Kidney (tissue), 14 donors: ENCODE data around the gene DCK. TPM values are rescaled to one million over a fixed set of nuclear protein-coding genes. Genes with fewer than 3 reads are reported as not detected.

Experiments
- DNase-seq, 5 donors: peaks; one replicate each; pipeline ENCODE4 v3.0.0-alpha.2; 2013 to 2020
- FAIRE-seq: peaks from 2 replicates; lab custom pipeline; 2012; peaks lifted over from hg19 to GRCh38; lab: Jason Lieb, UNC
- H3K27ac ChIP-seq, 2 donors: one replicate each; pipeline ENCODE4 v1.7.0; 2013; ENCODE audit warnings: low read depth in 2 of 2, low read length in 2 of 2, inconsistent platforms in 1 of 2
- H3K27me3 ChIP-seq: one replicate; pipeline ENCODE4 v1.7.1; 2013; ENCODE audit warnings: low read length, inconsistent platforms; ENCODE audit not compliant: control insufficient read depth, insufficient read depth
- H3K36me3 ChIP-seq, 3 donors: one replicate each; pipeline versions ENCODE4 v1.7.0 to v1.7.1; 2013; ENCODE audit warnings: low read length in 3 of 3, control low read depth in 1 of 3, inconsistent platforms in 1 of 3; ENCODE audit not compliant: insufficient read depth in 3 of 3, control insufficient read depth in 2 of 3
- H3K4me1 ChIP-seq, 3 donors: one replicate each; pipeline versions ENCODE4 v1.7.0 to v1.7.1; 2013; ENCODE audit warnings: low read length in 3 of 3, inconsistent platforms in 1 of 3, low read depth in 1 of 3; ENCODE audit not compliant: control insufficient read depth in 2 of 3, insufficient read depth in 2 of 3
- H3K4me3 ChIP-seq, 3 donors: one replicate each; pipeline versions ENCODE4 v1.7.0 to v1.8.1; 2013; ENCODE audit warnings: low read length in 3 of 3, control low read depth in 1 of 3, inconsistent platforms in 1 of 3
- H3K9ac ChIP-seq, 3 donors: one replicate each; pipeline versions ENCODE4 v1.7.0 to v1.7.1; 2013; ENCODE audit warnings: low read length in 3 of 3, control low read depth in 1 of 3, inconsistent platforms in 1 of 3
- H3K9me3 ChIP-seq, 3 donors: one replicate each; pipeline versions ENCODE4 v1.7.0 to v1.7.1; 2013; ENCODE audit warnings: low read length in 3 of 3, control low read depth in 1 of 3, inconsistent platforms in 1 of 3; ENCODE audit not compliant: control insufficient read depth in 2 of 3, insufficient read depth in 1 of 3
- intact Hi-C: fragments of 100-400 bp; cut with DNase I; formaldehyde crosslinking; loops from one replicate; pipeline ENCODE4 v1.11.1; 2022
- polyA plus RNA-seq: library from polyadenylated mRNA; stranded (reverse); fragments of 350-450 nt; fragmentation: Illumina TruSeq; extraction: RNeasy Lipid Tissue Mini Kit (QIAGEN cat#74804); gene quantifications from one replicate; pipeline ENCODE4 v1.2.3, GENCODE V29; 2014; ENCODE audit warnings: low read depth, low replicate concordance; ENCODE audit not compliant: insufficient read depth
- total RNA-seq: library from RNA; stranded (reverse); fragmentation: NEBNext Ultra II Directional; extraction: Animal tissue kit (Norgen Biotek cat#: 25700); gene quantifications from one replicate; pipeline ENCODE4 v1.2.1, GENCODE V29; 2021
- TF ChIP-seq, protein P1 (sequence below): IDR thresholded peaks from 3 replicates; pipeline ENCODE4 v1.5.1; 2012; ENCODE audit warnings: mild to moderate bottlenecking, moderate library complexity, borderline replicate concordance; ENCODE audit not compliant: insufficient read depth; ENCODE audit errors: extremely low read depth
- donor health status: control.
- donor health status: control.
- donor health status: control.
- donor health status: control.
- donor health status: control.
- donor health status: DM: yes; HTN: yes; CAD: no.
- donor health status: Normal renal cell carcinoma (clear cell type).

The DCK gene
- total and polyA plus RNA-seq, 2 donors from 2014 or later: 5.5 to 15.2 TPM

DNA sequence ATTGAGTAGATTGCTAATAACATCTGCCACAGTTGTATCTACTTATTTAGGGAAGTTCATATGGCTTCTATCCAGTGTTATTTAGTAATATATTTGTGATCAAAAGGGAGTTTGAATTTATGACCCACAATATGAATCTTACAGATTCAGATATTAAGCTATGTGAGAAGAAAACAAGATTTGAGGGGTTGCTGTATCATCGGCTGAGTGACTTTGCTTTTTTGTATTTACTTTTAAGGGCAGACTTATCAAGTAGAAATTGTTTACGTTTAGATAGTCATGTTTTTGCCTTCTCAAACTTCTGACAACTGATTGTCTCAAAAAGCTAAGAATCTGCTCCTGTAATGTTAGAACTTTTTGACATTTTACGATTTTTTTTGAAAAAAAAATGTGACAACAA is 17.2 kb upstream of the DCK start:
- TF ChIP-seq, protein P1, sequence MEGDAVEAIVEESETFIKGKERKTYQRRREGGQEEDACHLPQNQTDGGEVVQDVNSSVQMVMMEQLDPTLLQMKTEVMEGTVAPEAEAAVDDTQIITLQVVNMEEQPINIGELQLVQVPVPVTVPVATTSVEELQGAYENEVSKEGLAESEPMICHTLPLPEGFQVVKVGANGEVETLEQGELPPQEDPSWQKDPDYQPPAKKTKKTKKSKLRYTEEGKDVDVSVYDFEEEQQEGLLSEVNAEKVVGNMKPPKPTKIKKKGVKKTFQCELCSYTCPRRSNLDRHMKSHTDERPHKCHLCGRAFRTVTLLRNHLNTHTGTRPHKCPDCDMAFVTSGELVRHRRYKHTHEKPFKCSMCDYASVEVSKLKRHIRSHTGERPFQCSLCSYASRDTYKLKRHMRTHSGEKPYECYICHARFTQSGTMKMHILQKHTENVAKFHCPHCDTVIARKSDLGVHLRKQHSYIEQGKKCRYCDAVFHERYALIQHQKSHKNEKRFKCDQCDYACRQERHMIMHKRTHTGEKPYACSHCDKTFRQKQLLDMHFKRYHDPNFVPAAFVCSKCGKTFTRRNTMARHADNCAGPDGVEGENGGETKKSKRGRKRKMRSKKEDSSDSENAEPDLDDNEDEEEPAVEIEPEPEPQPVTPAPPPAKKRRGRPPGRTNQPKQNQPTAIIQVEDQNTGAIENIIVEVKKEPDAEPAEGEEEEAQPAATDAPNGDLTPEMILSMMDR: no peak
- DNase-seq (no peak), FAIRE-seq (no peak)
- Histone ChIP-seq H3K36me3 (peaks cover 0 to 4% (median 4%) of the 10 kb centered on the region in 3 donors), H3K4me1 (no peaks in the 10 kb centered on the region), H3K9me3 (no peaks in the 10 kb centered on the region), H3K27ac (no peak overlapping the region), H3K9ac (no peak overlapping the region), H3K27me3 (no peaks in the 10 kb centered on the region), H3K4me3 (no peak overlapping the region)
- intact Hi-C loops: no loop called here

DNA sequence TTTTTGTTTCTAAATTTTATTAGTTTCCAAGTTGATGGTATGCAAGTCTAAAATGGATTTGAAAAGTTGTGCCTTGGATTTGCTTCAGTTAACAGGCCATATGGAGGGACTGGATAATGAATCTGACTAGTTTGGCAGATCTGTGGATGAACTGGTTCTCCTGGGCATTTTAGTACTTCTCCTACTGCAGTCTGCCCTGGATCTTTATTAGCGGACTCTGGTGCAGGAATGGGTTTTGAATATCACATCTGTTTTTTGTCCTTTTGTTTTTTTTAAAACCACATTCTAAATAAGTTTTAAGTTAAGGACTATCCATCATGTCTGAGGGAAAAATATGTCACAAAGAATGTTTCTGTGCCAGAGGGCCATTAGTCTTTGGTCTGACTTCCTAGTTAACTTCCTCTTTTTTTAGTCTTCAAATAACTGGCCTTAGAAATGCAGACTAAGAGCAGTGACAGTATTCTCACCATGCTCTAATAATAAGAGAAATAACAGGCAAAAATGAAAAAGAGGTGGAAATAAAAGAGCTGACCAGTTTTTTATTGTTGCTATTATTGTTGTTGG is 13.9 kb upstream of the DCK start:
- Histone ChIP-seq H3K4me1 (peaks cover 0 to 5% (median 2%) of the 10 kb centered on the region in 3 donors), H3K9ac (no peak overlapping the region), H3K9me3 (no peaks in the 10 kb centered on the region), H3K27ac (no peak overlapping the region), H3K27me3 (no peaks in the 10 kb centered on the region), H3K4me3 (no peak overlapping the region), H3K36me3 (peaks cover 2 to 4% (median 4%) of the 10 kb centered on the region in 3 donors)
- TF ChIP-seq, protein P1: no peak
- no peak for FAIRE-seq
- intact Hi-C loops: no loop called here
- DNase-seq: peak in 1 of 5 donors; percentile 74

DNA sequence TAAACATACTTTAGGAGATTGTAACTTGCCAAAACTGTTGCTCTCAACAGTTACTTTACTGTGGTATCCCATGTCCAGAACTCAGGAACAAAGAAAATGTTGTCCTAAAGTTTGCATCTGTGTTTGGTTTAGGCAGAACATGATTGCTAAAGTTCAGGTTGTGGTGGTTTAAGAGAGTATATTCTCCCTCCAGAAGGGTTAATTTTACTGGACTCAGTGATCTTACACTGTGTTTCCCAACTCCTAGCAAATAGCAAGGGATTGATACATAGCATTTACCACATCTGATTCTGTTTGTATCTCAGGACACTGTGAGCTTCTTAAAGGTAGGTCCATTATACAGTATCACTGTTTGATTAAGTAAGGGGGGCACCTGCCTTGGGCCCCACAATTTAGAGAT is 13.3 kb upstream of the DCK start:
- FAIRE-seq (no peak), DNase-seq (no peak)
- no peak overlapping the region for H3K9ac ChIP-seq
- intact Hi-C loops: no loop called here
- TF ChIP-seq, protein P1: no peak
- peaks cover 0 to 5% (median 2%) of the 10 kb centered on the region in 3 donors for H3K4me1 ChIP-seq
- no peak overlapping the region for H3K27ac ChIP-seq
- no peak overlapping the region for H3K4me3 ChIP-seq
- H3K27me3 ChIP-seq: no peaks in the 10 kb centered on the region
- no peaks in the 10 kb centered on the region for H3K9me3 ChIP-seq
- peaks cover 2 to 4% (median 2%) of the 10 kb centered on the region in 3 donors for H3K36me3 ChIP-seq

DNA sequence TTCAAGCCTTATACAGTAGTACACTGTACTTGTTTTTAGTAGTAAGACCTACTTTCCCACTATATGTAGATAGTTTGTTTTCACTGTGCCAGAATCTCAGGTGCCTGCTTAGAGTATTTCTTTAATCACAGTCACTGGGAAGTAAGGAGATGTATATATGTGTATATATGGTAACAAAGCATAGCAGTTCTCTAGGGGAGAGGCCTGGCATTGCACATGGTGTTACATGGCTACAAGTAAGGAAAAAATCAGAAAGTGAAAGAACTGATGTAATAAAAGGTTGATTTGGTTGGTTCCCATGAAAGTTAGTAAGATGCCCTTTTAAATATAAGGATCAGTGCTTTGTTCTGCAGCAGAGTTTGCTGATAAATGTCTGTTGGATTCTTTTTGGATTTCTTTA is 9.3 kb upstream of the DCK start:
- Histone ChIP-seq H3K4me3 (no peak overlapping the region), H3K36me3 (peaks cover 0 to 4% (median 2%) of the 10 kb centered on the region in 3 donors), H3K9me3 (no peaks in the 10 kb centered on the region), H3K9ac (no peak overlapping the region), H3K27me3 (no peaks in the 10 kb centered on the region), H3K27ac (no peak overlapping the region), H3K4me1 (peaks cover 0 to 5% (median 2%) of the 10 kb centered on the region in 3 donors)
- TF ChIP-seq, protein P1: no peak
- DNase-seq: no peak
- intact Hi-C loops: no loop called here
- FAIRE-seq: no peak
